AML-193 (cell line): ENCODE results near the gene MAIP1.

Source experiments
- DNase-seq, 2 experiments: peaks; one replicate each; lab custom pipeline; 2025; lab: John Stamatoyannopoulos, UW

Gene MAIP1

DNA sequence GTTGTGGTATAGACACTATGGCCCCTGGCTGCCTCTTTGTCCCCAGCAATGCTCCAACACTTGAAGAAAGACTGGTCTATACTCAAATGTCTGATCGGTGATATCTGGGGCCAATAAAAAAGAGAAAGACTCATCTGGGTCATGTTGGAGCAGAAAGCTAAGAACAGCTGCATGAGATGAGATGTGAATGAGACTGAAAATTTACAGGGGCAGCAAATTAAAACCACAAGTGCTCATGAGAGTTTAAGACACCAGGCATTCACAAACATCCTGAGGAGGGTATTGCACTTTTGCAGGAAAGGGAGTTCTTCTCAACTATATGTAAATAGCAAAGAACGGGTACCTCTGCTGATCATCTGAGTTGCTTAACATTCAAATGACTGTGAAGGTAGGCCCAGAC lies 36.3 kb downstream of the MAIP1 start:
- no peak for DNase-seq

DNA sequence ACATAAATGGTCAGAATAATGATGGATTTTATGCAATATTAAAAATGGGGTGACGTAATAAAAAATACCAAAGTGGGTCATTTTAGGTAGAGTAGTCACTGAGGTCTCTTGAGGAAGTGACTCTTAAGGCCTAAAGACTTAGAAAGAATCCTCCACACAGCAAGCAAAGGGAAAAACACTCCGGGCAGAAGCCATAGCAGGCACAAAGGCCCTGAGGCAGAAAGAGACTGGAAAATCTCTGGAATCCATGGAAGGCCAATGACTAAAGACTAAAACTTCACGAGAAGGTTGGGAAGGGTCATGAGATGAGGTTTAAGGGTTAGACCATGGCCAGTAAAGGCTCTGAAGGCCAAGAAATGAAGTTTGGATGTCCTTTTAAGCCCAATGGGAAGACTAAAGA lies 36.9 kb downstream of the MAIP1 start:
- no peak for DNase-seq

DNA sequence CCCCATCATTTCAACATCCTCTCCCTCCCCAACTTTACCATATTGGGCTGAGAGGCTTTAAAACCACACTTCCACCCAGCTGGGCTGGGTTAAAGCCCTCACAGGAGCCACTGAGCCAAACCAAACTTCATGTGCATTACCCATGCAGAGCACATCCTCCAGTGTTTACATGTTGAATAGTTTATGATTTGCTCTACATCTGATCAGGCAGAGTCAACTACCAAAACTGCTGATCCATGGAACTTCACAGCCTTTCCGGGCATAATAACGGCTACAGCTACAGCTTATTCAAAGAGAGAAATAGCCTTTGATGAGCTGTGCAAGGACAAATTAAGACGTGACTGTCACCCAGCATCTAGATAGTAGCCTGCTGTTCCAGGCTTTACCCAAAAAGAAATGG lies 39.0 kb downstream of the MAIP1 start:
- no peak for DNase-seq

GRCh38 chr2:199994896-199995295 lies 39.5 kb downstream of the MAIP1 start:
- no peak for DNase-seq

DNA sequence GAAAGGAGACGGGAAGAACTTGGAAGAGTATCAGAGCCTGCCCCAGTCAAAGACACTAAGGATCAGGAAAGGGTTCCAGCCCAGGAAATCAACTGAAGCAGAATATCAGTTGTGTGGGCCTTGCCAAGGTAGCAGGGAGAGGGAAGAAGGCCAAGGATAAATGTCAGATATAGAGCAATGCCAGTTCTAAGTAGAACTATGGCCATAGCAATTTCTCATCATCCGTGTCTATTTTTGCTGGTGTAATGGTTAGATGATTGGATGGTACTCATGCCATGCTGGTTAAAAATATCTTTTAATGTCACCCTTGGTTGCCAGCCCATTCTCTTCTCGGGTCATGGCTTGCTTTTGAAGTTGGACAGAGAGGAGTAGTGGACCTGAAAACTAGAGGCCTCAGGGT lies 41.9 kb downstream of the MAIP1 start:
- no peak for DNase-seq

DNA sequence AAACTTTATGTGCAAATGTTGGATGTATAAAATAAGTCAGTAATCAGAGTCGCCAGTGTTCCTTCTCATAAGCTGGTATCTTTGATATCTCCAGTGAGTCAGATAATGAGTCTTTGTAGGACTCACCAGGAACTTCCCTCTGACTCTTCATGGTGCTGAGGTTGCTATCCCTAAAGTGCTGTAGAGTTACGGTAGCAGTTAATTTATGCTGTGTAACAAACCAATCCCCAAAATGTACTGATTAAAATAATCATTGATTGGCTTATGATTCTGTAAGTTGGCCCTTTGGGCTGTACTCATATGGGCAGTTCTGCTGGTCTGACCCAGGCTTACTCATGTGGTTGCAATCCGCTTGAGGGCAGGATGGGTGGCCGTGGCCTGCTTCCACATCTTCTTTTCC lies 43.8 kb downstream of the MAIP1 start:
- DNase-seq: no peak

DNA sequence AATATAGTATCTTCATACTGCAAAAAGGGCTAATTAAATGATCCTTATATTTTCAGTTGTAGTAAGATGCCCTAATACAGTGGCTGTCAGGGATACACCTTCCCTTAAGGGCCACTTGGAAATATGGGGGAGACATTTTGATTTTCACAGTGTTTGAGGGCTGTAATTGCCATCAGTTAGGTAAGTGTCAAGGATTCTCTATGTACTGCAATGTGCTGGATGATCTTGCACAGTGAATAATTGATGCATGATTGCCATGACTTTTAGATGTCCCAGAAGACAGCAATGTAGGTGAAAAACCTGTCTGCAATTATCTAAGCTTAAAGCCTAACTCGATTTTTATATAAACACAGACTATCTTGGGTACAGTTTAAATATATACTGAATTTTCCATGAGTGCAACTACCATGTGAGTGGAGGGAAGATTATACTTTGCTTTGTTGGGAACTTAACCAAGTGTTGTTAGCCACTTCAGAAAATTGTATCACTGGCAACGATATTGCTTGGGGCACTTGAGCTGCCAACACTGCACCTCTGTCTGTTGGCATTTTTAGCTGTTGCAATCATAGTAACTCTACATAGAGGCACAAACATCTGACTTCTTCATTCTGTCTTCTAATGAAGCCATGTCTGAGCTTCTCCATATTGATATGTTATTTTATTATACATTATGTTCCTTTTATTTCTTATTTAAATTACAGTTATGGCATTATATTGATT lies 45.2 kb downstream of the MAIP1 start:
- DNase-seq: no peak

GRCh38 chr2:200003444-200003843 lies 48.1 kb downstream of the MAIP1 start:
- DNase-seq: no peak

DNA sequence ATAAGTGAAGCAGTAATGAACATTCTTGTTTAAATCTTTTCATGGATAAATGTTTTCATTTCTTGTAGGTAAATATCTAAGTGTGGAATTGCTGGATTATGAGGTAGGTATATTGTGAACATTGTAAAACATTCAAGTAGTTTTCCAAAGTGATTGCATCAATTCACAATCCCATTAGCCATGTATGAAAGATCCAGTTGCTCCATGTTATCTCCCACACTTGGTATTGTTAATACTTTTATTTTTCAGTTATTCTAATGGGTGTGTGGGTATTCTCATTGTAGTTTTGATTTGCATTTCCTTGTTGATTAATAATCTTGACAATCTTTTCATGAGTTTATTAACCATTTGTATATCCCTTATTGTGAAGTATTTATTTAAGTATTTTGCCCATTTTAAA lies 50.3 kb downstream of the MAIP1 start:
- no peak for DNase-seq

- no peak for DNase-seq
Observed at GRCh38 chr2:200007306-200007705, 51.9 kb downstream of the MAIP1 start.

DNA sequence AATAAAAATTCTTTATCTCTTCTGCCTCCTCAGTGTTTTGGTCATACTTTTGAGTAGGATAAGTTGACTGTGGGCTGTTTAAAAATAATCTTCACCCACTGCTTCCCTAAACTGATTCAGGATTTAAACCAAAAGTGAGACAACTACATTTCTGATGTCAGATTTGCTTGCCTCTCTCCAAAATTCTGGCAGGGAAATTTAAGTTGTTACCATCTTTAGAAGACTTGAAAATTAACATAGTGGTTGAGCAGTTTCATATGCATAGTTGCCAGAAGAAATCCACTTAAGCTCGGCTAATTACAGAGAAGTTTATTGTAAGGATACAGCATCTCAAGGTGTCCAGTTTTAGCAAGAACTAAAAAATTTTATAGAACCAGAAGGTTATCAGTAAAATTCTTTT lies 57.0 kb downstream of the MAIP1 start:
- no peak for DNase-seq
